B cell (primary cell): ENCODE measurements around the gene NRL. TPM values are rescaled to one million over a fixed set of nuclear protein-coding genes. Genes with fewer than 3 reads are reported as not detected.

ENCODE experiments used
- ATAC-seq: fragments of 200-7000 bp; cut with Tn5 transposase; one replicate; pipeline ENCODE4 v1.10.0; 2021; ENCODE audit warnings: low read depth, mild to moderate bottlenecking, moderate number of reproducible peaks, moderate library complexity
- CTCF ChIA-PET: fragments of 350-600 bp; sonication (Branson Sonifier 250); formaldehyde crosslinking; loops from one replicate; lab custom pipeline; 2021; ENCODE audit warnings: antibody characterized with exemption, inconsistent platforms; lab: Charles Lee
- POLR2A ChIA-PET: fragments of 350-600 bp; sonication (Branson Sonifier 250); formaldehyde crosslinking; loops from one replicate; lab custom pipeline; 2021; ENCODE audit warnings: antibody characterized with exemption; lab: Charles Lee
- DNase-seq: peaks from one replicate; pipeline ENCODE4 v3.0.0; 2013
- H2AFZ ChIP-seq: 2 replicates; pipeline ENCODE4 v1.6.1; 2012; ENCODE audit warnings: mild to moderate bottlenecking, low read depth, low read length; ENCODE audit not compliant: insufficient read depth, poor library complexity, severe bottlenecking
- H3K27ac ChIP-seq, 2 donors: 1 replicate in 1 of 2; 2 replicates in 1 of 2; pipeline ENCODE4 v1.5.1; 2012 to 2013; ENCODE audit warnings: low read length in 2 of 2, mild to moderate bottlenecking in 2 of 2, moderate library complexity in 1 of 2
- H3K27me3 ChIP-seq, 4 experiments: fragments of 200-600 bp in 1 of 4; sonication (generic) in 1 of 4; replicated peaks in 1 of 4; 1 replicate in 2 of 4; 2 replicates in 2 of 4; pipeline versions ENCODE4 v1.6.1 to v1.7.0; 2013 to 2016; ENCODE audit warnings: low read length in 3 of 4, mild to moderate bottlenecking in 2 of 4, mixed read lengths in 1 of 4, moderate library complexity in 1 of 4; ENCODE audit not compliant: insufficient read depth in 4 of 4, control insufficient read depth in 3 of 4; ENCODE audit errors: control extremely low read depth in 1 of 4
- H3K36me3 ChIP-seq, 2 experiments: replicated peaks in 1 of 2; 1 replicate in 1 of 2; 2 replicates in 1 of 2; pipeline versions ENCODE4 v1.6.1 to v1.7.1; 2013; ENCODE audit warnings: low read length in 1 of 2; ENCODE audit not compliant: insufficient read depth in 2 of 2, control insufficient read depth in 1 of 2; ENCODE audit errors: control extremely low read depth in 1 of 2, extremely low read depth in 1 of 2
- H3K4me1 ChIP-seq, 2 donors: fragments of 200-600 bp in 1 of 2; sonication (generic) in 1 of 2; 1 replicate in 1 of 2; 2 replicates in 1 of 2; pipeline versions ENCODE4 v1.5.1 to v1.6.1; 2013 to 2017; ENCODE audit warnings: low read length in 2 of 2; ENCODE audit not compliant: control insufficient read depth in 2 of 2, insufficient read depth in 2 of 2
- H3K4me2 ChIP-seq: replicated peaks from 2 replicates; pipeline ENCODE3; 2012; ENCODE audit warnings: mild to moderate bottlenecking, low read depth, low read length; ENCODE audit not compliant: poor library complexity, severe bottlenecking
- H3K4me3 ChIP-seq, 5 experiments: fragments of 200-600 bp in 1 of 5; sonication (generic) in 1 of 5; 1 replicate in 3 of 5; 2 replicates in 2 of 5; pipeline versions ENCODE4 v1.5.1 to v1.7.0; 2011 to 2016; ENCODE audit warnings: low read length in 4 of 5, mild to moderate bottlenecking in 4 of 5, low read depth in 2 of 5, control low read depth in 1 of 5, moderate library complexity in 1 of 5; ENCODE audit not compliant: insufficient read depth in 1 of 5; ENCODE audit errors: control extremely low read depth in 1 of 5, extremely low read depth in 1 of 5
- H3K79me2 ChIP-seq: fragments of 200-600 bp; sonication (generic); one replicate; pipeline ENCODE4 v1.6.0; 2016; ENCODE audit warnings: low read length; ENCODE audit not compliant: control insufficient read depth, insufficient read depth
- H3K9ac ChIP-seq: fragments of 200-600 bp; sonication (generic); 2 replicates; pipeline ENCODE4 v1.6.1; 2017; ENCODE audit warnings: mild to moderate bottlenecking, low read length, moderate library complexity
- H3K9me3 ChIP-seq, 3 donors: one replicate each; pipeline versions ENCODE4 v1.6.1 to v1.7.1; 2013; ENCODE audit warnings: low read length in 2 of 3; ENCODE audit not compliant: control insufficient read depth in 2 of 3, insufficient read depth in 1 of 3; ENCODE audit errors: control extremely low read depth in 1 of 3
- H4K20me1 ChIP-seq: 2 replicates; pipeline ENCODE4 v1.6.0; 2012; ENCODE audit warnings: mild to moderate bottlenecking, low read length; ENCODE audit not compliant: insufficient read depth, control insufficient read depth, poor library complexity, severe bottlenecking
- H3K27ac Mint-ChIP-seq: one replicate; pipeline ENCODE4 v1.8.0; 2021; ENCODE audit warnings: mixed read lengths
- H3K27me3 Mint-ChIP-seq: one replicate; pipeline ENCODE4 v1.8.0; 2021; ENCODE audit warnings: mixed read lengths
- H3K4me1 Mint-ChIP-seq: one replicate; pipeline ENCODE4 v1.8.0; 2021; ENCODE audit warnings: mixed read lengths
- H3K4me3 Mint-ChIP-seq: one replicate; pipeline ENCODE4 v1.8.0; 2021; ENCODE audit warnings: mixed read lengths
- H3K9me3 Mint-ChIP-seq: one replicate; pipeline ENCODE4 v1.8.0; 2022; ENCODE audit warnings: mixed read lengths; ENCODE audit not compliant: insufficient read depth
- EZH2 ChIP-seq: IDR thresholded peaks from 2 replicates; pipeline ENCODE4 v1.6.1; 2012; ENCODE audit warnings: borderline replicate concordance, low read depth, mild to moderate bottlenecking, moderate library complexity, low read length; ENCODE audit not compliant: insufficient read depth, poor library complexity, severe bottlenecking
- WGBS: methylation state at CpG from one replicate; pipeline ENCODE4 v1.1.5; 2013; ENCODE audit warnings: missing lambda C conversion rate; ENCODE audit not compliant: insufficient coverage; 5-methylcytosine and 5-hydroxymethylcytosine counted together
- intact Hi-C: fragments of 100-400 bp; cut with micrococcal nuclease; formaldehyde crosslinking; loops from one replicate; pipeline ENCODE4 v1.10.0; 2022
- polyA plus RNA-seq: library from polyadenylated mRNA; depleted of rRNA; stranded (reverse); fragments of >200 nt; gene quantifications from 2 replicates; pipeline ENCODE4 v1.2.3, GENCODE V29; 2012
- total RNA-seq, 2 donors: library from RNA; stranded (reverse); fragments of 120-200 nt in 1 of 2; gene quantifications; 1 replicate in 1 of 2; 2 replicates in 1 of 2; pipeline versions ENCODE4 v1.2.3 to v1.2.4, GENCODE V29; 2013 to 2022
- TF ChIP-seq, protein P1 (sequence below): fragments of 200-600 bp; IDR thresholded peaks from one replicate; pipeline ENCODE4 v1.8.0; 2022; ENCODE audit warnings: antibody characterized with exemption, mild to moderate bottlenecking

NRL gene
- total and polyA plus RNA-seq, 2 donors (not counting 1 experiment from before 2014, with no cell fraction given) = 7.0 to 8.8 TPM

DNA sequence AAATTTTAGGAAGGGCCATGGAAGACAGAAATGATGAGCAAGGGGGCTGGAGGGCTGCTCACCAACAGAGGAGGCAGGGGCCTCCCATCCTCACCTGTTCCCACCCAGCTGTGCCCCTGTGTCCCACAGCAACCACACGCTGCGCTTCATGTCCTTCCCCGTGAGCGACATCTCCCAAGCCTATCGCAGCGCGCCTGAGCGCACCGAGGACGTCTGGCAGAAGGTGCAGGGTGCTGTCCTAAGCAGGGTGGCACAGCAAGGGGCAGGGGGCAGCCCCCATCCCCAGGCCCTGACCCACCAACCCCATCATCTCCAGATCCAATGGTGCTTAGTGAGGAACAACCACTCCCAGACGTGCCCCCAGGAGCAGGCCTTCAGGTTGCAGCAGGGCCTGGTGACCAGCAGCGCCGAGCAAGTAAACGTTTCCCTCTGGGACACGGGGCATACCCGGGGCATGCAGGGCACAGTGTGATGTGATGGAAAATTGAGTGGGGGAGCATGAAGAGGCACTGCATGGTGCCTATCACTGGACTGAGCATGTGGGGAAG is 54.8 kb downstream of the NRL start:
- H3K79me2 ChIP-seq = no peaks in the 10 kb centered on the region
- DNase-seq = no peak
- CTCF ChIA-PET = interaction anchor here (2.4 to 14.5 kb wide), 4 partner anchors 33 to 101 kb away, joined by 9 to 220 read pairs (median 112); partner anchors contain the start of genes IRF9 and PCK2
- no peak overlapping the region for H3K27ac ChIP-seq
- H3K4me2 ChIP-seq = no peak overlapping the region
- H3K9me3 ChIP-seq = peaks cover 0 to 3% (median 0%) of the 10 kb centered on the region in 3 donors
- intact Hi-C loops = no loop called here
- TF ChIP-seq EZH2 = no peak
- TF ChIP-seq, protein P1, sequence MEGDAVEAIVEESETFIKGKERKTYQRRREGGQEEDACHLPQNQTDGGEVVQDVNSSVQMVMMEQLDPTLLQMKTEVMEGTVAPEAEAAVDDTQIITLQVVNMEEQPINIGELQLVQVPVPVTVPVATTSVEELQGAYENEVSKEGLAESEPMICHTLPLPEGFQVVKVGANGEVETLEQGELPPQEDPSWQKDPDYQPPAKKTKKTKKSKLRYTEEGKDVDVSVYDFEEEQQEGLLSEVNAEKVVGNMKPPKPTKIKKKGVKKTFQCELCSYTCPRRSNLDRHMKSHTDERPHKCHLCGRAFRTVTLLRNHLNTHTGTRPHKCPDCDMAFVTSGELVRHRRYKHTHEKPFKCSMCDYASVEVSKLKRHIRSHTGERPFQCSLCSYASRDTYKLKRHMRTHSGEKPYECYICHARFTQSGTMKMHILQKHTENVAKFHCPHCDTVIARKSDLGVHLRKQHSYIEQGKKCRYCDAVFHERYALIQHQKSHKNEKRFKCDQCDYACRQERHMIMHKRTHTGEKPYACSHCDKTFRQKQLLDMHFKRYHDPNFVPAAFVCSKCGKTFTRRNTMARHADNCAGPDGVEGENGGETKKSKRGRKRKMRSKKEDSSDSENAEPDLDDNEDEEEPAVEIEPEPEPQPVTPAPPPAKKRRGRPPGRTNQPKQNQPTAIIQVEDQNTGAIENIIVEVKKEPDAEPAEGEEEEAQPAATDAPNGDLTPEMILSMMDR = no peak
- H4K20me1 ChIP-seq = no peaks in the 10 kb centered on the region
- no peak overlapping the region for H3K4me3 Mint-ChIP-seq
- no peaks in the 10 kb centered on the region for H3K4me1 ChIP-seq
- ATAC-seq = no peak
- no peaks in the 10 kb centered on the region for H3K36me3 ChIP-seq
- WGBS = 95% methylated on average over 15 of the region's 16 CpGs
- H3K27ac Mint-ChIP-seq = no peak overlapping the region
- POLR2A ChIA-PET = interaction anchor here (1.4 kb wide), 1 partner anchor 21 kb away, joined by 3 read pairs; no protein-coding TSS in a partner anchor
- no peaks in the 10 kb centered on the region for H3K27me3 Mint-ChIP-seq
- H3K9me3 Mint-ChIP-seq = no peaks in the 10 kb centered on the region
- H3K4me1 Mint-ChIP-seq = no peaks in the 10 kb centered on the region
- H2AFZ ChIP-seq = no peak overlapping the region
- no peak overlapping the region for H3K4me3 ChIP-seq
- peaks cover 0 to 11% (median 0%) of the 10 kb centered on the region in 4 experiments for H3K27me3 ChIP-seq
- H3K9ac ChIP-seq = no peak overlapping the region

DNA sequence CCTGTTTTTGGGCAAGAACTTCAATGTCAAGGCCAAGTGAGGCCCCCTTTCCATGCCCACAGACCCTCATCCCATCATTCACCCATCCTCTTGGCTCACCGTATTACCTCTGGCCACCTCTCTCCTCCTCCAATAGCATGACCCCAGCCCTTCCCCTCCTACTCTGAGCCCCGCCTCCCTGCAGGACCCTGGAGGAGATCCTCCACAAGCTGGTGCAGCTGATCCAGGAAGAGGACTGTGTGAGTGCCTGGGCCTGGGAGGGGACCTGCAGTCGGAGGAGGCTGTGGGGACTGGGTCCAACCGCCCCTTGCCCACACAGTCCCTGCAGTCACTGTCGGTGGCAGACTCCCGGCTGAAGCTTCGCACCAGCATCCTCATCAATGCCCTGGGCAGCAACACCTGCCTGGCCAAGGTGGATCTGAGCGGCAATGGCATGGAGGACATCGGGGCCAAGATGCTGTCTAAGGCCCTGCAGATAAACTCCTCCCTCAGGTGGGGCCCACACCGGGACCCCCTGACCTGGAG is 55.7 kb downstream of the NRL start:
- no peak overlapping the region for H3K27ac ChIP-seq
- no peaks in the 10 kb centered on the region for H3K36me3 ChIP-seq
- H3K4me1 ChIP-seq = no peaks in the 10 kb centered on the region
- no peaks in the 10 kb centered on the region for H3K4me1 Mint-ChIP-seq
- ATAC-seq (no peak), DNase-seq (no peak)
- POLR2A ChIA-PET = interaction anchor here (1.0 to 1.9 kb wide), 2 partner anchors 50 to 183 kb away, joined by 3 to 5 read pairs; partner anchors contain the start of gene TINF2
- intact Hi-C loops = loop anchor here (1.0 kb wide), 4 partner anchors 31 to 102 kb away; partner anchors contain the start of gene IRF9
- peaks cover 0 to 20% (median 2%) of the 10 kb centered on the region in 4 experiments for H3K27me3 ChIP-seq
- H3K27me3 Mint-ChIP-seq = no peaks in the 10 kb centered on the region
- no peaks in the 10 kb centered on the region for H3K9me3 Mint-ChIP-seq
- H3K4me3 ChIP-seq = no peak overlapping the region
- 97% methylated on average over 8 of the region's 10 CpGs for WGBS
- no peak overlapping the region for H3K9ac ChIP-seq
- H2AFZ ChIP-seq = no peak overlapping the region
- H3K27ac Mint-ChIP-seq = no peak overlapping the region
- peaks cover 0 to 3% (median 0%) of the 10 kb centered on the region in 3 donors for H3K9me3 ChIP-seq
- CTCF ChIA-PET = interaction anchor here (0.8 to 14.5 kb wide), 13 partner anchors 13 to 378 kb away, joined by 3 to 220 read pairs (median 13); partner anchors contain the start of genes CIDEB, DCAF11, IRF9 and NRL
- H3K4me2 ChIP-seq = no peak overlapping the region
- TF ChIP-seq, protein P1 = no peak
- no peak for TF ChIP-seq EZH2
- no peaks in the 10 kb centered on the region for H3K79me2 ChIP-seq
- H3K4me3 Mint-ChIP-seq = no peak overlapping the region
- no peaks in the 10 kb centered on the region for H4K20me1 ChIP-seq
